SK-N-SH treated with all-trans-retinoic acid at 6 μM for 48 hours (cell line): ENCODE measurements around the gene KHDC1.

ENCODE experiments used
- ATAC-seq: fragments of 200-7000 bp; cut with Tn5 transposase; 3 replicates; pipeline ENCODE4 v1.9.1; 2020; ENCODE audit warnings: mild to moderate bottlenecking, moderate library complexity
- ARNTL ChIP-seq: fragments of 450-650 bp; formaldehyde crosslinking; IDR thresholded peaks from 2 replicates; pipeline ENCODE4 v1.5.0; 2020; ENCODE audit warnings: low read depth, mild to moderate bottlenecking, moderate library complexity, borderline replicate concordance
- BACH2 ChIP-seq: fragments of 250-450 bp; sonication (Bioruptor Pico); IDR thresholded peaks from 2 replicates; pipeline ENCODE4 v1.9.0; 2021; ENCODE audit warnings: mild to moderate bottlenecking, borderline replicate concordance
- CREB5 ChIP-seq: fragments of 250-450 bp; sonication (Bioruptor Pico); IDR thresholded peaks from 2 replicates; pipeline ENCODE4 v1.5.1; 2020; ENCODE audit warnings: low read depth, mild to moderate bottlenecking, moderate library complexity
- CSDC2 ChIP-seq: fragments of 250-450 bp; sonication (Bioruptor Pico); IDR thresholded peaks from 2 replicates; pipeline ENCODE4 v1.5.0; 2020; ENCODE audit warnings: mild to moderate bottlenecking, moderate library complexity
- CSRNP3 ChIP-seq: fragments of 250-450 bp; sonication (Bioruptor Pico); IDR thresholded peaks from 2 replicates; pipeline ENCODE4 v1.5.1; 2021; ENCODE audit warnings: mild to moderate bottlenecking, moderate library complexity
- ESRRG ChIP-seq: fragments of 250-450 bp; sonication (Bioruptor Pico); IDR thresholded peaks from 2 replicates; pipeline ENCODE4 v1.6.1; 2021; ENCODE audit warnings: mild to moderate bottlenecking
- GLIS3 ChIP-seq: fragments of 250-450 bp; sonication (Bioruptor Pico); IDR thresholded peaks from 2 replicates; pipeline ENCODE4 v1.5.0; 2020; ENCODE audit warnings: mild to moderate bottlenecking, moderate library complexity
- ISL1 ChIP-seq: fragments of 250-450 bp; sonication (Bioruptor Pico); IDR thresholded peaks from 2 replicates; pipeline ENCODE4 v2.1.2; 2022; ENCODE audit warnings: mild to moderate bottlenecking, moderate library complexity
- OSR1 ChIP-seq: fragments of 250-450 bp; sonication (Bioruptor Pico); IDR thresholded peaks from 2 replicates; pipeline ENCODE4 v1.8.0; 2022; ENCODE audit warnings: moderate library complexity, mild to moderate bottlenecking, inconsistent platforms
- PATZ1 ChIP-seq: fragments of 250-450 bp; sonication (Bioruptor Pico); IDR thresholded peaks from 2 replicates; pipeline ENCODE4 v1.8.0; 2020; ENCODE audit warnings: mild to moderate bottlenecking, moderate library complexity, borderline replicate concordance
- POU6F1 ChIP-seq: fragments of 250-450 bp; sonication (Bioruptor Pico); IDR thresholded peaks from 2 replicates; pipeline ENCODE4 v1.8.0; 2021; ENCODE audit warnings: low read depth, mild to moderate bottlenecking, moderate library complexity, borderline replicate concordance
- RARB ChIP-seq: fragments of 250-450 bp; sonication (Bioruptor Pico); IDR thresholded peaks from 2 replicates; pipeline ENCODE4 v1.8.0; 2021; ENCODE audit warnings: mild to moderate bottlenecking, moderate library complexity
- SNAI2 ChIP-seq: fragments of 250-450 bp; sonication (Bioruptor Pico); IDR thresholded peaks from 2 replicates; pipeline ENCODE4 v1.5.0; 2020; ENCODE audit warnings: mild to moderate bottlenecking, moderate library complexity
- TCF4 ChIP-seq: fragments of 250-450 bp; sonication (Bioruptor Pico); IDR thresholded peaks from 2 replicates; pipeline ENCODE4 v1.8.0; 2021; ENCODE audit warnings: mild to moderate bottlenecking, moderate library complexity, borderline replicate concordance
- TOX ChIP-seq: fragments of 250-450 bp; sonication (Bioruptor Pico); IDR thresholded peaks from 2 replicates; pipeline ENCODE4 v1.8.0; 2021; ENCODE audit warnings: mild to moderate bottlenecking, moderate library complexity, borderline replicate concordance
- TSHZ2 ChIP-seq: fragments of 250-450 bp; sonication (Bioruptor Pico); IDR thresholded peaks from 2 replicates; pipeline ENCODE4 v1.5.0; 2020; ENCODE audit warnings: mild to moderate bottlenecking, moderate library complexity
- ZFP3 ChIP-seq: fragments of 250-450 bp; sonication (Bioruptor Pico); IDR thresholded peaks from 2 replicates; pipeline ENCODE4 v1.5.0; 2020; ENCODE audit warnings: mild to moderate bottlenecking, moderate library complexity
- ZNF565 ChIP-seq: fragments of 450-650 bp; formaldehyde crosslinking; conservative IDR thresholded peaks from 2 replicates; pipeline ENCODE4 v1.5.0; 2020; ENCODE audit warnings: low read depth, mild to moderate bottlenecking, moderate library complexity
- ZNF8 ChIP-seq: fragments of 450-650 bp; formaldehyde crosslinking; IDR thresholded peaks from 2 replicates; pipeline ENCODE4 v1.5.0; 2020; ENCODE audit warnings: mild to moderate bottlenecking, moderate library complexity

The KHDC1 gene

GRCh38 chr6:73250016-73250415 lies 13.0 kb downstream of the KHDC1 start:
- TF ChIP-seq ISL1 (CRISPR knock-in tag) (peak; percentile 83), ZNF565 (CRISPR knock-in tag) (no peak), ESRRG (no peak), TCF4 (CRISPR knock-in tag) (no peak), ZNF8 (CRISPR knock-in tag) (no peak), TSHZ2 (CRISPR knock-in tag) (peak; percentile 40; the same call in 1 of the 2 replicates), POU6F1 (CRISPR knock-in tag) (no peak), PATZ1 (CRISPR knock-in tag) (no peak), CREB5 (CRISPR knock-in tag) (peak; percentile 53; the same call in 1 of the 2 replicates), CSDC2 (CRISPR knock-in tag) (no peak), RARB (no peak), GLIS3 (CRISPR knock-in tag) (no peak), SNAI2 (no peak), CSRNP3 (no peak)
- ATAC-seq = peak; percentile 61

GRCh38 chr6:73248192-73248903 lies 14.6 kb downstream of the KHDC1 start:
- no peak for ATAC-seq

GRCh38 chr6:73242001-73242400 lies 21.0 kb downstream of the KHDC1 start:
- no peak for ATAC-seq
- TF ChIP-seq RARB = no peak
- TF ChIP-seq ISL1 (CRISPR knock-in tag) = no peak
- TF ChIP-seq ZNF565 (CRISPR knock-in tag) = no peak
- TF ChIP-seq TOX = no peak
- TF ChIP-seq ZFP3 (CRISPR knock-in tag) = no peak
- no peak for TF ChIP-seq ARNTL (CRISPR knock-in tag)
- TF ChIP-seq BACH2 = no peak
- TF ChIP-seq ESRRG = no peak
- TF ChIP-seq CSDC2 (CRISPR knock-in tag) = no peak
- TF ChIP-seq OSR1 (CRISPR knock-in tag) = no peak
- no peak for TF ChIP-seq TCF4 (CRISPR knock-in tag)
- TF ChIP-seq PATZ1 (CRISPR knock-in tag) = no peak

More at GRCh38 chr6:73248192-73248903, 14.6 kb downstream of the KHDC1 start:
- TF ChIP-seq OSR1 (CRISPR knock-in tag) = no peak
- TF ChIP-seq ZNF565 (CRISPR knock-in tag) = no peak
- no peak for TF ChIP-seq TOX
- TF ChIP-seq ARNTL (CRISPR knock-in tag) = no peak
